Skeletal muscle tissue (tissue), 4 donors: ENCODE measurements around the gene NT5C3B. TPM values are rescaled to one million over a fixed set of nuclear protein-coding genes. Genes with fewer than 3 reads are reported as not detected.
"Not testable (repeated sequence)": the region's sequence is repeated elsewhere in the genome, so short reads cannot be mapped to it uniquely, and the experiment has no call there.

ENCODE experiments used
- H3K27ac ChIP-seq: one replicate; pipeline ENCODE4 v1.7.0; 2013; ENCODE audit warnings: mild to moderate bottlenecking, low read depth, low read length, inconsistent platforms
- H3K27me3 ChIP-seq, 3 donors: one replicate each; pipeline ENCODE4 v1.7.0; 2013; ENCODE audit warnings: low read length in 3 of 3; ENCODE audit not compliant: control insufficient read depth in 3 of 3, insufficient read depth in 3 of 3
- H3K36me3 ChIP-seq, 3 donors: one replicate each; pipeline ENCODE4 v1.7.0; 2013; ENCODE audit warnings: low read length in 3 of 3; ENCODE audit not compliant: control insufficient read depth in 3 of 3, insufficient read depth in 3 of 3
- H3K4me1 ChIP-seq, 3 donors: one replicate each; pipeline ENCODE4 v1.7.0; 2013; ENCODE audit warnings: low read length in 3 of 3, mild to moderate bottlenecking in 3 of 3; ENCODE audit not compliant: control insufficient read depth in 3 of 3, insufficient read depth in 3 of 3
- H3K4me3 ChIP-seq, 3 donors: one replicate each; pipeline ENCODE4 v1.7.0; 2013; ENCODE audit warnings: low read length in 3 of 3
- H3K9ac ChIP-seq, 3 donors: one replicate each; pipeline ENCODE4 v1.7.0; 2013; ENCODE audit warnings: low read length in 3 of 3, mild to moderate bottlenecking in 3 of 3, moderate library complexity in 2 of 3, low read depth in 1 of 3
- H3K9me3 ChIP-seq, 3 donors: one replicate each; pipeline ENCODE4 v1.7.0; 2013; ENCODE audit warnings: low read length in 3 of 3; ENCODE audit not compliant: control insufficient read depth in 3 of 3
- total RNA-seq: library from RNA; depleted of rRNA; stranded (reverse); fragments of >200 nt; gene quantifications from one replicate; pipeline ENCODE4 v1.2.3, GENCODE V29; 2014
- donor health status: Osteomylitis.

The NT5C3B gene
- total RNA-seq, 1 donor from 2014 or later, result 32.4 TPM

- H3K27ac ChIP-seq, result peak overlapping the region; percentile 82
These were observed 50.8 kb downstream of the NT5C3B start for GRCh38 chr17:41785091-41785858.

GRCh38 chr17:41784207-41784744 lies 51.8 kb downstream of the NT5C3B start:
- Histone ChIP-seq H3K4me3 (peak overlapping the region in 2 of 3 donors; percentile 35 to 59), H3K36me3 (no peaks in the 10 kb centered on the region), H3K4me1 (peaks cover 40 to 51% (median 45%) of the 10 kb centered on the region in 3 donors), H3K27ac (peak overlapping the region; percentile 19), H3K9ac (peak overlapping the region in 2 of 3 donors; percentile 33 to 57), H3K27me3 (no peaks in the 10 kb centered on the region), H3K9me3 (no peaks in the 10 kb centered on the region)

More at GRCh38 chr17:41785091-41785858, 50.8 kb downstream of the NT5C3B start:
- Histone ChIP-seq H3K36me3 (no peaks in the 10 kb centered on the region), H3K27me3 (no peaks in the 10 kb centered on the region), H3K4me1 (peaks cover 30 to 46% (median 40%) of the 10 kb centered on the region in 3 donors), H3K9ac (peak overlapping the region; percentile 88 to 92 (median 91)), H3K4me3 (peak overlapping the region; percentile 83 to 87 (median 85)), H3K9me3 (no peaks in the 10 kb centered on the region)

DNA sequence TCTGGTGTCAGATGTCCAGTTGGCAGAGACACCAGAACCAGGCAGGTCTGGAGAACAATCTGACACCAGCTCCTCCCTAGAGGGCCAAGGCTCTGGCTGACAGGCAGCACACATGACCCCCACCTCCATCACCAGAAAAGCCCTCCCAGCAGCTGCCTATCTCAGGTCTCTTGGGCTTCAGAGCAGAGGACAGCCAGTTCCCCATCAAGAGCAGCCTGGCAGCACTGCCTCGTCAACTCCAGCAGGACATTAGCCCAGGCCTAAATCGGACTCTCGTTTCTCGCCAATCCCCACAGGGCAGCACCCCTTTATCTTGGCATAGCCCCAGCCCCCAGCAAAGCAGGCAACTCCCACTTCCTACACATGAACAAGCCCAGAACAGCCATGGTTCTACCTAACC lies 53.9 kb downstream of the NT5C3B start:
- H3K27me3 ChIP-seq, result no peaks in the 10 kb centered on the region
- H3K27ac ChIP-seq, result peak overlapping the region; percentile 78
- no peaks in the 10 kb centered on the region for H3K9me3 ChIP-seq
- H3K36me3 ChIP-seq, result no peaks in the 10 kb centered on the region
- H3K4me1 ChIP-seq, result peaks cover 53 to 63% (median 57%) of the 10 kb centered on the region in 3 donors
- peak overlapping the region; percentile 36 to 50 (median 45) for H3K9ac ChIP-seq
- peak overlapping the region; percentile 40 to 54 (median 43) for H3K4me3 ChIP-seq

GRCh38 chr17:41781404-41782110 lies 54.5 kb downstream of the NT5C3B start:
- peaks cover 58 to 66% (median 63%) of the 10 kb centered on the region in 3 donors for H3K4me1 ChIP-seq
- peak overlapping the region in 2 of 3 donors; percentile 16 to 17 for H3K4me3 ChIP-seq

DNA sequence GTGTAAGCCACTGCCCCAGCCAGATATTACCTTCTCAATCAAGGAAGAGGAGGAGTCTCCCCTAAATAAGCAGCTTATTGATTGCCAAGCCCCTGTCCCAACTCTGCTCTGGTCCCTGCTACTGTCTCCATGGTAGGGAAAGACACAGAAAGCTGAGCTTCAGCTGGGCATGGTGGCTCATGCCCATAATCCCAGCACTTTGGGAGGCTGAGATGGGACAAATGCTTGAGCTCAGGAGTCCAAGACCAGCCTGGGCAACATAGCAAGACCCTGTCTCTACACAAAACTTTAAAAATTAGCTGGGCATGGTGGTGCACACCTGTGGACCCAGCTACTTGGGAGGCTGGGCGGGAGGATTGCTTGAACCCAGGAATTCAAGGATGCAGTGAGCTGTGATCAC lies 56.1 kb downstream of the NT5C3B start:
- Histone ChIP-seq H3K9ac (no peak overlapping the region), H3K4me1 (peaks cover 70 to 74% (median 73%) of the 10 kb centered on the region in 3 donors), H3K27ac (no peak overlapping the region), H3K36me3 (peaks cover 0 to 2% (median 0%) of the 10 kb centered on the region in 3 donors), H3K27me3 (no peaks in the 10 kb centered on the region), H3K9me3 (no peaks in the 10 kb centered on the region), H3K4me3 (no peak overlapping the region)

More at GRCh38 chr17:41781404-41782110, 54.5 kb downstream of the NT5C3B start:
- H3K36me3 ChIP-seq, result no peaks in the 10 kb centered on the region
- peak overlapping the region; percentile 78 for H3K27ac ChIP-seq
- H3K27me3 ChIP-seq, result no peaks in the 10 kb centered on the region
- H3K9ac ChIP-seq, result peak overlapping the region in 1 of 3 donors; percentile 50
- H3K9me3 ChIP-seq, result no peaks in the 10 kb centered on the region

GRCh38 chr17:41777574-41778188 lies 58.4 kb downstream of the NT5C3B start:
- Histone ChIP-seq H3K4me1 (peaks cover 71 to 79% (median 74%) of the 10 kb centered on the region in 3 donors), H3K4me3 (peak overlapping the region in 2 of 3 donors; percentile 35 to 52), H3K9ac (peak overlapping the region in 2 of 3 donors; percentile 51 to 66)

DNA sequence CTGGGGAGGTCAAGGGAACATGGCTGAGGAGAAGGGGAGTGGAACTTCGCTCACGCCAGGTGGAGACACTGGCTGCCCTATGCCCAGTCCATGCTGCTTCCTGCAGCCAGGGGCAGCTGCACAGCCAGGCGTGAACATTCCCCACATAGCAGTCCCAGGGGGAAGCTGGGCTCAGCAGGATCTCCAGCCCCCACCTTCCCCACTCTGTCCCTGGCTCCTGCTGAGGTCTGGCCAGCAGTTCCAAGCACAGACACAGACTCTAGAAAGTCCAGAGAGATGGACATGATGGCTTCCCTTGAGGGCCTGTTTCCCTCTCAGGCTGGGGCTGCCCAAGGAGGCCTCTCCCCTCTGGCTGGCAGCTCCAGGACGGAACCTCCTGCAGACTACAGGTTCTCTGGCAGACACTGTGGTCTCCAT lies 58.9 kb downstream of the NT5C3B start:
- Histone ChIP-seq H3K9ac (peak overlapping the region in 2 of 3 donors; percentile 7 to 66), H3K4me3 (peak overlapping the region in 2 of 3 donors; percentile 28 to 52), H3K27ac (peak overlapping the region; percentile 49), H3K36me3 (peaks cover 0 to 4% (median under 1%) of the 10 kb centered on the region in 3 donors), H3K9me3 (no peaks in the 10 kb centered on the region), H3K4me1 (peaks cover 69 to 77% (median 73%) of the 10 kb centered on the region in 3 donors), H3K27me3 (no peaks in the 10 kb centered on the region)

More at GRCh38 chr17:41777574-41778188, 58.4 kb downstream of the NT5C3B start:
- no peaks in the 10 kb centered on the region for H3K9me3 ChIP-seq
- peaks cover 0 to 3% (median 0%) of the 10 kb centered on the region in 3 donors for H3K36me3 ChIP-seq
- H3K27me3 ChIP-seq, result no peaks in the 10 kb centered on the region
- H3K27ac ChIP-seq, result peak overlapping the region; percentile 49

- not testable (repeated sequence) for H3K27me3 ChIP-seq, H3K36me3 ChIP-seq, H3K9me3 ChIP-seq
- peak overlapping the region; percentile 3 to 56 (median 54) for H3K4me3 ChIP-seq
- H3K9ac ChIP-seq, result peak overlapping the region in 2 of 3 donors; percentile 38 to 73
- peaks cover 62 to 69% (median 65%) of the 10 kb centered on the region in 3 donors for H3K4me1 ChIP-seq
- H3K27ac ChIP-seq, result peak overlapping the region; percentile 57
These were observed 59.7 kb downstream of the NT5C3B start for GRCh38 chr17:41776262-41776900.
